GM19324 (cell line): ENCODE data around the gene PPIG.
"Not testable (repeated sequence)": the region's sequence is repeated elsewhere in the genome, so short reads cannot be mapped to it uniquely, and the experiment has no call there.

Source experiments
- ATAC-seq: cut with Tn5 transposase; IDR thresholded peaks from one replicate; pipeline ENCODE4 v1.9.1; 2021; ENCODE audit warnings: mild to moderate bottlenecking, moderate library complexity; ENCODE audit not compliant: unreplicated experiment, low FRiP score

The PPIG gene

DNA sequence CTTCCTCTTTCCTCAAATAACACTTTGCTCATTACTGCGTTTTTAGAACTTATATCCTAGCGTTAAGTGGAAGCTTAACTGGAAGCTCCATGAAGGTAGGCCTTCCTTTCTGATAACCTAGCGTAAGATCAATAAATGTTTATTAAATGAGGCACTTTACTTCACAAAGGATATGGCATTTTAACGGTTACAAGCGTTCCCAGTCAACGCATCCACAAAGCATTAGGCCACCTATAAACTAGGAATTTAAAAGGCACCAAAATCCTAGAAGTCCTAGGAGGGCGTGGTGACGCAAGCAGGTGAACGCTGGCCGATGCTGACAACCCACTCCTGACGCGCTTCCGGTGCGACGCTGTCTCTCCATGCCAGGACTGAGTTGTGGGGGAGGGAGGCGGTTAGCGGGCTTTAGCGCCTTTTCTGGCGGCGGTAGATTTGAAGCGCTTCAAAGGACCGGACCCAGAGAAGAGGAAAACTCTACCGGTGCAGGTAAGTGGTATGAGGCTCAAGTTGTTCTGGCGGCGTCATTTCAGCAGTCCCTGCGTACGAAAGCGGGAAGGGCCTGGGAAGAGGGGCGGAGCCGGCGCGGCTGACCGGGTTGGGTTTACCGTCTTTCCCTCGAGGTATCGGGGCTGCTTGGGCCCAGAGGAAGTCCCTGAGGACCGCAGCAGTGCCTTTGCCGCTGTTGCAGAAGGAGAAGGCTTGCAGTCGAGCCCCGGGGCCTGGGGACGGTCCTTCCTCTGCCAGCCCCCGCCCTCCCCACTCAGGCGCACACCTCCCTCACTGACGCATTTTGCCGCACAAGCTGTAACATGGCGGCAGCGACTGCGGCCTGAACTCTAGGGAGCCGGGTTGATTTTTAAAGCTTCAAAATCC lies at the start of gene PPIG:
Gene PPIG (plus strand): TSS at position 347 of the 873 bp plus-strand sequence. CDS start 19,691 bp downstream, outside the sequence.
- ATAC-seq = peak; percentile 93

DNA sequence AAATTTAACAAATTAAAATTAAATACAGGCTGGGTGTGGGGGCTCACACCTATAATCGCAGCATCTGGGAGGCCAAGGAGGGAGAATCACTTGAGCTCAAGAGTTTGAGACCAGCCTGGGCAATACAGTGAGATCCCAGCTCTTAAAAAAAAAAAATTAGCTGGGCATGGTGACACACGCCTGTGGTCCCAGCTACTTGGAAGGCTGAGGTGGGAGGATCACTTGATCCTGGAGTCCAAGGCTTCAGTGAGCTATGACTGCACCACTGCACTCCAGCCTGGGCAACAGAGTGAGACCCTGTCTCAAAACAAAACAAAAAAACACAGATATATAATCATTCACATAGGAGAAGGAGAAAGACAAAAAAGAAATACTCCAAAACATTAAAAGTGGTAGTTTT lies 44.7 kb upstream of the PPIG start:
- not testable (repeated sequence) for ATAC-seq

DNA sequence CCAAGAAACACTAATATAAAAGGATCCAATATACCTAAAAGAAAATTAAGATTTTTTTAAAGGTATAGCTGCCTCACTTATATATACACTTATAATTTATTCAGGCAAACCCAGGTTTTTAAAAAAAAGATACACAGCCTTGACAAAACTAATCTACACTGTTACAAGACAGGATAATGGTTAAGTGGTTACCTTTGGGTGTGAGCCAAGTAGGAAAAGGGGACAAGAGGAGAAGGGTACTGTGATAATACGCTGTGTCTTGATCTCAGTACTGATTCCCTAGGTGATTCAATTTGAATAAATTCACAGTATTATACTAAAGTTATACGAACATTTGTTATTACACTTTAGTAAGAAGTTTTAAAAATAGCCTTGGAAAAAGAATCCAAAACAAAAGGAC lies 44.0 kb upstream of the PPIG start:
- no peak for ATAC-seq

DNA sequence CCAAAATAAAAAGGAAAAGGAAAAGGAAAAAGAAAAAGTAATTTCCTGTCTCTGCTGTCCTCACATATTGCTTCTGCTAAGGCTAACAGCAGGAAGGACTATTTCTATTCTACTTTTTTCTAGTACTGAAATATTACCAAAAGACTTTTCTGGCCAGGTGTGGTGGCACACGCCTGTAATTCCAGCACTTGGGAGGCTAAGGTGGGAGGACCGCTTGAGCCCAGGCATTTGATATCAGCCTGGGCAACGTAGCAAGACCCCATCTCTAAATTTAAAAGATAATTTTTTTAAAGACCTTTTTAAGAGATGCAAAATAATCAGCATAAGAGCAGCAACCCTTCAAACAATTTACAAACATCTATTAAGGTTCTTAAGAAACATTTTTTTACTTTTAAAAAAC lies 41.7 kb upstream of the PPIG start:
- ATAC-seq = no peak

DNA sequence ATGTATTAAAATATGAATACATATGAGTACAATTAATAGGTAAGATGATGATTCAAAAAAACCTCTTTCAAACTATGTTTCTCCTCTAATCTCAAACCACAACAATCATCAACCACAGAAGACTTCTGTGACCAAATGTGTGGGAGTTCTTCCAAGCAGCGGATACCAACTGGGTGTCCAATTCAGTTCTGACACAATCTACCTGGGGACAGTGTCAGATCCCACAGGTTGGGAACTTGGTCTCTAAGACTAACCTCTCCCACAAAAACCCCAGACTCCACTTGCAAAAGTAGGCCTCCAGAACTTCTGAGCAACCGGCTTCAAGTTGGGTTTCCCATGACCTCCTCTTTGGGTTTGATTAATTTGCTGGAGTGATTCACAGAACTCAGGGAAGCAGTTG lies 37.4 kb upstream of the PPIG start:
- ATAC-seq = no peak

DNA sequence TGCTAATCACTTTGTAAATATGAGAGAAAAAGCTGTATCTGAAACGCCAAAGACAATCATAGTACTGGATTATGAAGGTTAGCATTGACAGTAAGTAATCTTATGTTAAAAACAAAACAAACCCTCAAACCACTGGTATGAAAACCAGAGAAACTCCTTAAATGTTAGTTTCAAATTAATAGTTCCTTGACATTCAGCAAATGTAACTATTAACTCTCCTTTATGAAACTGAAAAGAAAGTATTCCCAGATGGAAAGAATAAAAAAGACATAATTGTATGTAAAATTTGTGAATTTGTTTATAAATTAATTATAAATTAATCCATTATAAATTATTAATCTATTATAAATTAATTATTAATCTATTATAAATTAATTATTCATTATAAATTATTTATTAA lies 22.8 kb upstream of the PPIG start:
- ATAC-seq = no peak

DNA sequence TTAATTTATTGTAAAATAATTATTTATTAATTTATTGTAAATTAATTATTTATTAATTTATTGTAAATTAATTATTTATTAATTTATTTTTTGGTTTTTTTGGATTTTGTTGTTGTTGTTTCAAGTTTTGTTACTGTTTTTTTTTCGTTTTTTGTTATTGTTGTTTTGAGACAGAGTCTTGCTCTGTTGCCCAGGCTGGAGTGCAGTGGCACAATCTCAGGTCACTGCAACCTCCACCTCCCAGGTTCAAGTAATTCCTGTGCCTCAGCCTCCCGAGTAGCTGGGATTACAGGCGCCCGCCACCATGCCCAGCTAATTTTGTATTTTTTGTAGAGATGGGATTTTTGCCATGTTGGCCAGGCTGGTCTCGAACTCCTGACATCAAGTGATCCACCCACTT lies 22.1 kb upstream of the PPIG start:
- ATAC-seq = not testable (repeated sequence)

DNA sequence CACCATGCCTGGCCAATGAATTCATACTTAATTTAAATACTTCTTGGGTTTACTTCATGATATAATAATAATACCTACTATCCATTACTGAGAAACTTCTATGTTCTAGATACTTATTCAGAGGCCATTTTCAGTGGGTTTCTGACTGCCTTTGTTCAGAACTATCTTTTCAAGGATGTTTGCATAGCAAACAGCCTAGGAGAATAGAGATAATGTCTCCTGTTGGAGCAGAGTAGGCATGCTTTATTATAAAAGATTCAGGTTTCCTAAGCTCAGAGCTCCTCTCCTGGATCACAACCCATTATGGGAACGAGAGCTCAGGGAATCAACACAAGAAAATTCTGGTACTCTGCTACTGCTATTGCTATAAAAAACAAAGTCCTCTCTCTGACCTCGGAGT lies 21.6 kb upstream of the PPIG start:
- ATAC-seq = no peak

DNA sequence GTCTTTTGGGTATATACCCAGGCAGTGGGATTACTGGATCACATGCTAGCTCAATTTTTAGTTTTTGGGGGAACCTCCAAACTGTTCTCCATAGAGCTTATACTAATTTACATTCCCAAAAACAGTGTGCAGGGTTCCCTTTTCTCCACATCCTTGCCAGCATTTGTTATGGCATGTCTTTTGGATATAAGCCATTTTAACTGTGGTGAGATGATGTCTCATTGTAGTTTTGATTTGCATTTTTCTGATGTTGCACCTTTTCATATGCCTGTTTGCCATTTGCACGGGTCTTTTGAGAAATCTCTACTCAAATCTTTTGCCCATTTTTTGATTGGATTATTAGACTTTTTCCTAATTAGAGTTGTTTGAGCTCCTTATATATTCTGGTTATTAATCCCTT lies 18.5 kb upstream of the PPIG start:
- no peak for ATAC-seq

DNA sequence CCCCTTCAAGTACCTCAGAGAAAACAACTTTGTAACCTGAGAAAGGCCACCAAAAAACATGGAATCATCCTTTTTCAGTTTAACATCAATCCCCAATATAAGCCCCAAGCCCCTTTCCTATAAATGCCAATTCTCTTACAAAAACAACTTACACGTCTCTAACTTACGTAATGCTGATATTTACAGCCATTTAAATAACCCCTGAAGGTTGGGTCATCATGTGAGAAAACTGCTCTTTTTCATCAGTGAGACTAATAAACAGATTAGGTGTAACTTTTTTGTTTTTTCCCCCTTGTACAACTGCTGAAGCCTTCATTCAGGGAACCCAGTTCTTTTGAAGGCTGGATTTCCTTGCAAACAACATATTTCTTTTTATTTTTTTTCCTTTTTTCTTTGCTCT lies 14.2 kb upstream of the PPIG start:
- ATAC-seq = no peak

DNA sequence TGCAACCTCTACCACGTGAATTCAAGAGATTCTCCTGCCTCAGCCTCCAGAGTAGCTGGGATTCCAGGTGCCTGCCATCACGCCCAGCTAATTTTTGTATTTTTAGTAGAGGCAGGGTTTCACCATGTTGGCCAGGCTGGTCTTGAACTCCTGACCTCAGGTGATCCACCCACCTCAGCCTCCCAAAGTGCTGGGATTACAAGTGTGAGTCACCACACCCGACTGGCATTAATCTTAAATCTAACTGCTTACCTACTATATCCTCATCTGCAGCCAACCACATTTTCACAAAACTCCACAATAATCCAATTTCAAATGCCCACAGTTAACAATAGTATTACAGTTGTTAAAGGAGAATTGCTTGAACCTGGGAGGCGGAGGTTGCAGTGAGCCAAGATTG lies 13.4 kb upstream of the PPIG start:
- ATAC-seq = not testable (repeated sequence)

DNA sequence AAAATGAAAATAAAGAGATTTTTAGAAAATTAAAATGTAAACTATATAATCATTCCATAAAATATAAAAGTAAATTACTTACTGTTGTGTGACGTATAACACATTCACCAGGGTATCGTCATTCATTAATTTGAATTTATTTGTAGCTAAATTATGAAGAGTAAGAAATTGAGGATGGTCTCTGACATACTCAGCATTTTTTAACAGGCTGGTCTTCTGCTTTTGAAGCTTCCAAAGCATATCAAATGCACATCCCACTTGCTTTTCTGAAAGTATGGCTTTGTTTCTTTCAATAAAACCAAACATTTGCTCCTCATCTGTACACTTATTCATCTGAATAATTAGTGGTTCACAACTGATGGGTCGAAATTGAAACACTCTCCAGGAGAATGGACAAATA lies 12.6 kb upstream of the PPIG start:
- ATAC-seq = no peak

DNA sequence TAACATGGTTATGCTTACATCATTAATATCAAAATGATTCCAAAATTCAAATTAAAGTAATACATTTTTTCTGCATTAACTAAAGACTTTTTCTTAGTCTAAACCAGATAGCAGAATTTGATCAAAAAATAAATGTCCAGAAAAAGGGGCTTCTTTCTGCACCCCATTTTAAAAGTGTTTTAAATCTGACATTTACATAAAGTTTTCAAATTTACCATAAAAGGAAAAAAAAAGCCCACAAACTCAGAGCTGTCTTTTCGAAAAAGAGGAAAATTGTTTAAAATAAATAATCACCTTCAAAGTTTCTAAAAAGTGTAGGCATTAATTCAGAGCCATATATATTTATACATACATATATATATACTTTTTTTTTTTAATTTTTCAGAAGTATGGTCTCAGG lies 12.0 kb upstream of the PPIG start:
- no peak for ATAC-seq

DNA sequence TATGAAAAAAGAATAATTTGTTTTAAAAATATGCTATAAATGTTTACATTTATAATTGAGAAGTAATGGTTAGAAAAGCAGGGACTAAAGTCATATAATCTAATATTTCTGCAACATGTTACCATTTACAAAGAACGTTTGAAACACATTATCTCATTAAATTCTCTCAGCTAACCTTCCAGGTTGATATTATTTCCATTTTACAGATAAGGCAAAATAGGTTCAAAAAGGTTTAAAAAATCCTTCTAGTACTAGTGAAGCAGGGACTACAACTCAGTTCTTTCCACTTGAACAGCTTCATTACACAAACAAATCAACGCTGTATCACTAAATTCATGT lies 11.4 kb upstream of the PPIG start:
- ATAC-seq = no peak

DNA sequence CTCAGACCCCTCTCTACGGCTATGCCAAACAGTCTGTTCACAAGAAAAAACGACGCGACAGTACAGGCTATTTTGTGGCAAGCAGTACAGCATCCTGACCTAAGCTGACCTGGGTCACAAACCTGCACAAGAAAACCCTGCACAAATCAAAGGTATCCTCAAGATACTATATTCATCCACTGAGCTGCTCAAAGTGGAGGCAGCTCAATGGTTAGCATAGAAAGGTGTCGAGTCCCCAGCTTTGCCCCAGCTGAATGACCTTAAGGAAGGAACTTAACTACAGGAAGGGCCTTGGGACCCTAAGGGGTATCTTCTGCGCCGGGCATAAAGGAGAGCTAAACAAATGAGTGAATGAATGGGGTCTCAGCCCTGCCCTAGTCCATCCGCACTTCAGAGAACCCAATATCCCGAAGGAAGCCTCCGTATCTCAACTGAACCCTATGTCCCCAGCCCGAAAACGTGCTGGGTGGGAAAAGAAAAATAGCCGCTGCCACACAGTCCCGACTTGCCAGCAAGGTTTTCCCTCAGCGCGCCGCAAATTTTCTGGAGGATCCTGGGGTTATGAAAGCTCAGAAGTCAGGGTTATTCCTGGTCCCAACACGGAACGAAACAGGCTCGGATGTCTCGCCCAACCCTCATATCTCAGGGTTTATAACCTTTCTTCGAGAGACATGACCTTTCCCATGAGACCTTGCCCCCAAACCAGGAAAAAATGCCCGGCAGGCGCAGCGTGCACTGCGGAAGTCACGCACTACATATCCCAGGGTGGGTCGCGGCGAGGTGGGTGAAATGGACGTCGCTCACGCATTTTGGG lies 10.8 kb upstream of the PPIG start, which contains the start of gene FASTKD1:
Gene FASTKD1 (minus strand): TSS at position 706 of the 814 bp plus-strand sequence. CDS start 1,836 bp downstream, outside the sequence.
- ATAC-seq = peak; percentile 99

DNA sequence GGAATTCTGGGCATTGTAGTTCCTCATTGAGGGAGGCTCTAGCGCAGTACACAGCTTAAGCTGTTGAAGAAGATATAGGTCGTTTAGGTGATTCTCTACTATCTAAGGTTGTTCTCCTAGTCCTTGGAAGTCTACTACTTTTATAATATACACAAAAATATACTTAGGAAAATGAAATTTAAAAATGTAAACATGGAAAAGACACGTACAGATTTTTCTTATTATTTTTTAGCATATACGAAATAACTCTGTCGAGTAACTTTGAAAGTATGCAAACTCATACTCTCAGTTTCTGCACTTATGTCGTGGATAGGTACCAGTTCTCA lies 10.2 kb upstream of the PPIG start:
- ATAC-seq = no peak

DNA sequence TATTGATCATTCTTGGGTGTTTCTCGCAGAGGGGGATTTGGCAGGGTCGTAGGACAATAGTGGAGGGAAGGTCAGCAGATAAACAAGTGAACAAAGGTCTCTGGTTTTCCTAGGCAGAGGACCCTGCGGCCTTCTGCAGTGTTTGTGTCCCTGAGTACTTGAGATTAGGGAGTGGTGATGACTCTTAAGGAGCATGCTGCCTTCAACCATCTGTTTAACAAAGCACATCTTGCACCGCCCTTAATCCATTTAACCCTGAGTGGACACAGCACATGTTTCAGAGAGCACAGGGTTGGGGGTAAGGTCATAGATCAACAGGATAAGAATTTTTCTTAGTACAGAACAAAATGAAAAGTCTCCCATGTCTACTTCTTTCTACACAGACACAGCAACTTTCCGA lies 9.6 kb upstream of the PPIG start:
- ATAC-seq = not testable (repeated sequence)

DNA sequence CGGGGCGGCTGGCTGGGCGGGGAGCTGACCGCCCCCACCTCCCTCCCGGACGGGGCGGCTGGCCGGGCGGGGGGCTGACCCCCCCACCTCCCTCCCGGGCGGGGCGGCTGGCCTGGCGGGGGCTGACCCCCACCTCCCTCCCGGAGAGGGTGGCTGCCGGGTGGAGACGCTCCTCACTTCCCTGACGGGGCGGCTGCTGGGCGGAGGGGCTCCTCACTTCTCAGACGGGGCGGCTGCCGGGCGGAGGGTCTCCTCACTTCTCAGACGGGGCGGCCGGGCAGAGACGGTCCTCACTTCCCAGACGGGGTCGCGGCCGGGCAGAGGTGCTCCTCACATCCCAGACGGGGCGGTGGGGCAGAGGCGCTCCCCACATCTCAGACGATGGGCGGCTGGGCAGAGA lies 8.9 kb upstream of the PPIG start:
- not testable (repeated sequence) for ATAC-seq

DNA sequence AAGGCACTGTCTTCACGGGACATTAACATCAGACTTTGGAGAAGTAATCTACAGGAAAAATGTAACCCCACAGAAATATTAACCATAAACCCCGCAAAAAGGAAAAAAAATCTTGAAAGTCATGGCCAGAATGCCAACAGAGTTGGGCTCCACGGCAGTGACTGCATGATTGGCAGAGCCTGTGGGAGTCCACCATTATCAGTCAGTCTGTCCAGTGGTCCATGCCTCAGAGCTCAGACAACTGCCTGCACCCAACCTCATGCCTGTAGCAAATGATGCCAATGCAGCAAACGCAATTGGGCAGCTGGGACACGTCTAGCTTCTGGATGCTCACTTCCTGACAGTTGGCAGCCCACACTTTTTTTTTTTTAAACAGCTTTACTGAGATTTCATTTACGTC lies 5.1 kb upstream of the PPIG start:
- ATAC-seq = no peak

DNA sequence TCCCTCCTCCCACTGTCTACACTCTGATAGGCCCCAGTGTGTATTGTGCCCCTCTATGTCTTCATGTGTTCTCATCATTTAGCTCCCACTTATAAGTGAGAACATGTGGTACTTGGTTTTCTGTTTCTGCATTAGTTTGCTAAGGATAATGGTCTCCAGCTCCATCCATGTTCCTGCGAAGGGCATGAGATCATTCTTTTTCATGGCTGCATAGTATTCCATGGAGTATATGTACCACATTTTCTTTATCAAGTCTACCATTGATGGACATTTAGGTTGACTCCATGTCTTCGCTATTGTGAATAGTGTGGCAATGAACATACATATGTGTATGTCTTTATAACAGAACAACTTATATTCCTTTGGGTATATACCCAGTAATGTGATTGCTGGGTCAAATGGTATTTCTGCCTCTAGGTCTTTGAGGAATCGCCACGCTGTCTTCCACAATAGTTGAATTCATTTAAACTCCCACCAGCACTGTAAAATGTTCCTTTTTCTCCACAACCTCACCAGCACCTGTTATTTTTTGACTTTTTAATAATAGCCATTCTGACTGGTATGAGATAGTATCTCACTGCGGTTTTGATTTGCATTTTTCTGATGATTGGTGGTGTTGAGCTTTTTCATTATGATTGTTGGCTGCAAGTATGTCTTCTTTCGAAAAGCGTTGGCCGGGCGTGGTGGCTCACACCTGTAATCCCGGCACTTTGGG lies 1.4 kb upstream of the PPIG start:
- not testable (repeated sequence) for ATAC-seq

DNA sequence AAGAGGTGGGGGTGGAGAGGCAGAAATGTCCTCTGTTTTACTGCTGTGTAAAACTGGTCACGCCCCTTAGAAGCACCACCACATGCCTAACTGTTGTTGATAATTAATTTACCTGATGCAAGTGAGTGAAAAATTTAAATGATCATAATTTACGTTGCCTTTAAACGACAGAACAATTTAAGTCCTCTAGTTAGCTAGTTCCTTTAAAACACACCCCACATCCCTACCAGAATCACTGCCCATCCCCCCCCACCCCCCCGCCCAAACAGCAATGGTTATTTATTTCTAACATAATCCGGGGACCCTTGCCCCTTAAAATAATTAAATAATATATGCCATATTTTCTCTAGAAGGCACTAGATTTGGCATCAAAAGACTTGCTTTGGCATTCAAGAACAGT lies 633 bp upstream of the PPIG start:
- ATAC-seq = no peak
